Activated CD4-positive, alpha-beta T cell treated with anti-CD3 and anti-CD28 coated beads, Interleukin-2, amount 10 ng/mL, durations not matched to agents 24 days and 14 days (primary cell): ENCODE data around the gene WDR72. TPM values are rescaled to one million over a fixed set of nuclear protein-coding genes. Genes with fewer than 3 reads are reported as not detected.
"Not testable (repeated sequence)": the region's sequence is repeated elsewhere in the genome, so short reads cannot be mapped to it uniquely, and the experiment has no call there.

Experiments used
- DNase-seq: peaks from one replicate; pipeline ENCODE4 v3.0.0; 2022
- H3K27ac Mint-ChIP-seq: one replicate; pipeline ENCODE4 v1.8.0; 2022; ENCODE audit warnings: mild to moderate bottlenecking, mixed read lengths
- H3K27me3 Mint-ChIP-seq: one replicate; pipeline ENCODE4 v1.8.0; 2022; ENCODE audit warnings: mixed read lengths
- H3K36me3 Mint-ChIP-seq: one replicate; pipeline ENCODE4 v1.8.0; 2022; ENCODE audit warnings: low read depth, mild to moderate bottlenecking, mixed read lengths
- H3K4me1 Mint-ChIP-seq: one replicate; pipeline ENCODE4 v1.8.0; 2021; ENCODE audit warnings: mixed read lengths
- H3K4me3 Mint-ChIP-seq: one replicate; pipeline ENCODE4 v1.8.0; 2022; ENCODE audit warnings: mild to moderate bottlenecking, moderate library complexity, mixed read lengths
- H3K9me3 Mint-ChIP-seq: one replicate; pipeline ENCODE4 v1.8.0; 2021; ENCODE audit warnings: mixed read lengths
- intact Hi-C: fragments of 100-400 bp; cut with micrococcal nuclease; formaldehyde crosslinking; loops from one replicate; pipeline ENCODE4 v1.15.1; 2023
- total RNA-seq: library from RNA; stranded (reverse); gene quantifications from 2 replicates; pipeline ENCODE4 v1.2.3, GENCODE V29; 2022

WDR72 gene
- total RNA-seq, 1 donor from 2014 or later, result not detected

GRCh38 chr15:53558384-53558783, 201.1 kb downstream of the WDR72 start:
- no peak overlapping the region for H3K4me3 Mint-ChIP-seq
- H3K27me3 Mint-ChIP-seq, result no peaks in the 10 kb centered on the region
- H3K4me1 Mint-ChIP-seq, result no peaks in the 10 kb centered on the region
- intact Hi-C loops, result no loop called here
- no peak overlapping the region for H3K27ac Mint-ChIP-seq
- H3K36me3 Mint-ChIP-seq, result no peaks in the 10 kb centered on the region
- H3K9me3 Mint-ChIP-seq, result no peaks in the 10 kb centered on the region
- DNase-seq, result no peak

- intact Hi-C loops, result no loop called here
- no peaks in the 10 kb centered on the region for H3K36me3 Mint-ChIP-seq
- no peaks in the 10 kb centered on the region for H3K4me1 Mint-ChIP-seq
Measured at GRCh38 chr15:53555226-53555625, 204.2 kb downstream of the WDR72 start.

GRCh38 chr15:53549697-53550305, 209.7 kb downstream of the WDR72 start:
- Mint-ChIP-seq H3K4me3 (no peak overlapping the region), H3K9me3 (peaks cover 4% of the 10 kb centered on the region), H3K36me3 (no peaks in the 10 kb centered on the region), H3K27me3 (no peaks in the 10 kb centered on the region), H3K27ac (no peak overlapping the region), H3K4me1 (no peaks in the 10 kb centered on the region)
- intact Hi-C loops, result no loop called here
- no peak for DNase-seq

More at GRCh38 chr15:53555226-53555625, 204.2 kb downstream of the WDR72 start:
- Mint-ChIP-seq H3K27ac (no peak overlapping the region), H3K9me3 (no peaks in the 10 kb centered on the region), H3K4me3 (no peak overlapping the region), H3K27me3 (no peaks in the 10 kb centered on the region)
- no peak for DNase-seq

- Mint-ChIP-seq H3K36me3 (no peaks in the 10 kb centered on the region), H3K27ac (no peak overlapping the region), H3K27me3 (no peaks in the 10 kb centered on the region), H3K9me3 (peaks cover 4% of the 10 kb centered on the region), H3K4me1 (no peaks in the 10 kb centered on the region), H3K4me3 (no peak overlapping the region)
- intact Hi-C loops, result no loop called here
- DNase-seq, result no peak
Measured at GRCh38 chr15:53548236-53548635, 211.2 kb downstream of the WDR72 start.

GRCh38 chr15:53540626-53541300, 218.7 kb downstream of the WDR72 start:
- H3K4me3 Mint-ChIP-seq, intact Hi-C loops, H3K9me3 Mint-ChIP-seq, H3K4me1 Mint-ChIP-seq, H3K36me3 Mint-ChIP-seq, H3K27me3 Mint-ChIP-seq, H3K27ac Mint-ChIP-seq, DNase-seq: not testable (repeated sequence)

GRCh38 chr15:53539878-53540277, 219.6 kb downstream of the WDR72 start:
- no peaks in the 10 kb centered on the region for H3K36me3 Mint-ChIP-seq
- intact Hi-C loops, result no loop called here
- no peak overlapping the region for H3K4me3 Mint-ChIP-seq
- H3K4me1 Mint-ChIP-seq, result no peaks in the 10 kb centered on the region
- H3K27ac Mint-ChIP-seq, result no peak overlapping the region
- no peak for DNase-seq
- no peaks in the 10 kb centered on the region for H3K27me3 Mint-ChIP-seq
- H3K9me3 Mint-ChIP-seq, result peaks cover 4% of the 10 kb centered on the region

- no peaks in the 10 kb centered on the region for H3K4me1 Mint-ChIP-seq
- intact Hi-C loops, result no loop called here
- no peaks in the 10 kb centered on the region for H3K36me3 Mint-ChIP-seq
- no peak for DNase-seq
- peaks cover 4% of the 10 kb centered on the region for H3K9me3 Mint-ChIP-seq
- no peak overlapping the region for H3K27ac Mint-ChIP-seq
- H3K4me3 Mint-ChIP-seq, result no peak overlapping the region
- no peaks in the 10 kb centered on the region for H3K27me3 Mint-ChIP-seq
Measured at GRCh38 chr15:53536479-53537120, 222.9 kb downstream of the WDR72 start.

- Mint-ChIP-seq H3K4me1 (no peaks in the 10 kb centered on the region), H3K4me3 (no peak overlapping the region), H3K9me3 (peaks cover 4% of the 10 kb centered on the region), H3K27ac (no peak overlapping the region), H3K36me3 (no peaks in the 10 kb centered on the region), H3K27me3 (no peaks in the 10 kb centered on the region)
- intact Hi-C loops, result no loop called here
- no peak for DNase-seq
Measured at GRCh38 chr15:53535886-53536285, 223.6 kb downstream of the WDR72 start.

- Mint-ChIP-seq H3K4me3 (no peak overlapping the region), H3K9me3 (peaks cover 1% of the 10 kb centered on the region), H3K27ac (no peak overlapping the region), H3K4me1 (no peaks in the 10 kb centered on the region), H3K27me3 (no peaks in the 10 kb centered on the region), H3K36me3 (no peaks in the 10 kb centered on the region)
- DNase-seq, result no peak
- intact Hi-C loops, result no loop called here
Measured at GRCh38 chr15:53534105-53534839, 225.2 kb downstream of the WDR72 start.

GRCh38 chr15:53530761-53531160, 228.7 kb downstream of the WDR72 start:
- Mint-ChIP-seq H3K27me3 (no peaks in the 10 kb centered on the region), H3K36me3 (no peaks in the 10 kb centered on the region), H3K9me3 (no peaks in the 10 kb centered on the region), H3K4me1 (no peaks in the 10 kb centered on the region), H3K27ac (no peak overlapping the region), H3K4me3 (no peak overlapping the region)
- DNase-seq, result no peak
- intact Hi-C loops, result no loop called here

GRCh38 chr15:53527996-53528395, 231.5 kb downstream of the WDR72 start:
- no peak for DNase-seq
- H3K4me1 Mint-ChIP-seq, result no peaks in the 10 kb centered on the region
- no peak overlapping the region for H3K27ac Mint-ChIP-seq
- no peaks in the 10 kb centered on the region for H3K36me3 Mint-ChIP-seq
- H3K9me3 Mint-ChIP-seq, result no peaks in the 10 kb centered on the region
- no peak overlapping the region for H3K4me3 Mint-ChIP-seq
- intact Hi-C loops, result no loop called here
- H3K27me3 Mint-ChIP-seq, result no peaks in the 10 kb centered on the region

GRCh38 chr15:53525894-53526293, 233.6 kb downstream of the WDR72 start:
- Mint-ChIP-seq H3K36me3 (no peaks in the 10 kb centered on the region), H3K4me3 (no peak overlapping the region), H3K4me1 (no peaks in the 10 kb centered on the region), H3K9me3 (no peaks in the 10 kb centered on the region), H3K27ac (no peak overlapping the region), H3K27me3 (no peaks in the 10 kb centered on the region)
- intact Hi-C loops, result no loop called here
- no peak for DNase-seq

- Mint-ChIP-seq H3K4me1 (no peaks in the 10 kb centered on the region), H3K4me3 (no peak overlapping the region), H3K27ac (no peak overlapping the region), H3K9me3 (no peaks in the 10 kb centered on the region), H3K27me3 (no peaks in the 10 kb centered on the region), H3K36me3 (no peaks in the 10 kb centered on the region)
- intact Hi-C loops, result no loop called here
- DNase-seq, result no peak
Measured at GRCh38 chr15:53522991-53523390, 236.5 kb downstream of the WDR72 start.

GRCh38 chr15:53520996-53521395, 238.5 kb downstream of the WDR72 start:
- Mint-ChIP-seq H3K9me3 (no peaks in the 10 kb centered on the region), H3K4me1 (no peaks in the 10 kb centered on the region), H3K27me3 (no peaks in the 10 kb centered on the region), H3K27ac (no peak overlapping the region), H3K36me3 (no peaks in the 10 kb centered on the region), H3K4me3 (no peak overlapping the region)
- intact Hi-C loops, result no loop called here
- no peak for DNase-seq
